ENCODE measurements around the gene TNFRSF14. TPM values are rescaled to one million over a fixed set of nuclear protein-coding genes. Genes with fewer than 3 reads are reported as not detected.

Gene TNFRSF14
- total and polyA plus RNA-seq, 4 donors, result 14.8 to 38.1 (median 29.1) TPM

- Histone ChIP-seq H3K4me1 (ENCODE audit: control insufficient read depth in 4 of 4, insufficient read depth in 4 of 4, low read length in 3 of 4) (no peaks in the 10 kb centered on the region), H3K36me3 (ENCODE audit: control insufficient read depth in 4 of 4, insufficient read depth in 3 of 4, low read depth in 1 of 4, low read length in 3 of 4) (peaks cover 27 to 91% (median 47%) of the 10 kb centered on the region in 4 donors), H3K27ac (ENCODE audit: low read depth in 1 of 2, low read length in 2 of 2) (no peak overlapping the region), H3K9ac (ENCODE audit: low read depth in 1 of 2, low read length in 2 of 2) (no peak overlapping the region), H3K9me3 (ENCODE audit: control insufficient read depth in 4 of 4, low read length in 3 of 4) (no peaks in the 10 kb centered on the region), H3K4me3 (ENCODE audit: low read depth in 1 of 3, low read length in 3 of 3) (no peak overlapping the region), H3K27me3 (ENCODE audit: control insufficient read depth in 4 of 4, insufficient read depth in 4 of 4, low read length in 3 of 4) (no peaks in the 10 kb centered on the region)
- TF ChIP-seq TAF1 (conservative IDR thresholded peaks at IDR 0.05) (no peak), NR2F2 (IDR thresholded peaks at IDR 0.05) (no peak), GABPA (IDR thresholded peaks at IDR 0.05 in 1 of 2, conservative IDR thresholded peaks at IDR 0.05 in 1 of 2) (no peak), HNF4A (conservative IDR thresholded peaks at IDR 0.05) (no peak), RAD21 (IDR thresholded peaks at IDR 0.05) (no peak), FOXA1 (IDR thresholded peaks at IDR 0.05) (no peak), ATF3 (IDR thresholded peaks at IDR 0.05) (no peak), ZBTB33 (IDR thresholded peaks at IDR 0.05) (no peak), EGR1 (IDR thresholded peaks at IDR 0.05; ENCODE audit: low read depth in 2 of 2) (no peak), CTCF (IDR thresholded peaks at IDR 0.05; ENCODE audit: low read depth, low read length, missing input control) (no peak), HNF4G (IDR thresholded peaks at IDR 0.05) (no peak), MAX (IDR thresholded peaks at IDR 0.05) (no peak), JUND (IDR thresholded peaks at IDR 0.05) (no peak), FOXA2 (IDR thresholded peaks at IDR 0.05) (no peak), YY1 (IDR thresholded peaks at IDR 0.05) (no peak), REST (IDR thresholded peaks at IDR 0.05) (no peak), SP1 (IDR thresholded peaks at IDR 0.05) (no peak), RXRA (IDR thresholded peaks at IDR 0.05) (no peak)
- WGBS, result 97% methylated on average over 11 of the region's 11 CpGs
- DNase-seq (ENCODE audit: low spot score), result no peak
These were observed 40.4 kb upstream of the TNFRSF14 start for GRCh38 chr1:2515763-2516080.
